ENCODE data around the gene CDH23. TPM values are rescaled to one million over a fixed set of nuclear protein-coding genes. Genes with fewer than 3 reads are reported as not detected.

The CDH23 gene
- total and polyA plus RNA-seq, 2 donors, result 3.6 to 9.9 TPM

- Histone ChIP-seq H3K4me1 (ENCODE audit: insufficient read depth) (peaks cover 2% of the 10 kb centered on the region), H3K36me3 (ENCODE audit: insufficient read depth) (no peaks in the 10 kb centered on the region), H3K4me3 (ENCODE audit: low read depth, low read length) (no peak overlapping the region), H3K27ac (ENCODE audit: low read depth) (no peak overlapping the region)
- WGBS, result 84% methylated on average over 5 of the region's 5 CpGs
- no peak for DNase-seq (ENCODE audit: extremely low spot score)
These were observed 204.6 kb downstream of the CDH23 start for GRCh38 chr10:71601273-71601672.

- WGBS, result 64% methylated on average over 7 of the region's 7 CpGs
- no peak for DNase-seq (ENCODE audit: extremely low spot score)
These were observed 206.4 kb downstream of the CDH23 start for GRCh38 chr10:71603150-71603549.

GRCh38 chr10:71603754-71604153, 207.0 kb downstream of the CDH23 start:
- H3K4me3 ChIP-seq (ENCODE audit: low read depth, low read length), result no peak overlapping the region
- H3K36me3 ChIP-seq (ENCODE audit: insufficient read depth), result no peaks in the 10 kb centered on the region
- no peak for DNase-seq (ENCODE audit: extremely low spot score)
- peaks cover 2% of the 10 kb centered on the region for H3K4me1 ChIP-seq (ENCODE audit: insufficient read depth)
- H3K27ac ChIP-seq (ENCODE audit: low read depth), result no peak overlapping the region
- 93% methylated on average over 4 of the region's 4 CpGs for WGBS

More at GRCh38 chr10:71603150-71603549, 206.4 kb downstream of the CDH23 start:
- Histone ChIP-seq H3K36me3 (ENCODE audit: insufficient read depth) (no peaks in the 10 kb centered on the region), H3K4me3 (ENCODE audit: low read depth, low read length) (no peak overlapping the region), H3K4me1 (ENCODE audit: insufficient read depth) (peaks cover 2% of the 10 kb centered on the region), H3K27ac (ENCODE audit: low read depth) (no peak overlapping the region)

- 89% methylated on average over 8 of the region's 8 CpGs for WGBS
- H3K4me3 ChIP-seq (ENCODE audit: low read depth, low read length), result no peak overlapping the region
- peaks cover 2% of the 10 kb centered on the region for H3K4me1 ChIP-seq (ENCODE audit: insufficient read depth)
- H3K36me3 ChIP-seq (ENCODE audit: insufficient read depth), result no peaks in the 10 kb centered on the region
- H3K27ac ChIP-seq (ENCODE audit: low read depth), result no peak overlapping the region
- no peak for DNase-seq (ENCODE audit: extremely low spot score)
These were observed 207.8 kb downstream of the CDH23 start for GRCh38 chr10:71604324-71605018.

- no peak overlapping the region for H3K27ac ChIP-seq (ENCODE audit: low read depth)
- H3K4me3 ChIP-seq (ENCODE audit: low read depth, low read length), result no peak overlapping the region
- H3K36me3 ChIP-seq (ENCODE audit: insufficient read depth), result no peaks in the 10 kb centered on the region
- 74% methylated on average over 2 of the region's 2 CpGs for WGBS
- DNase-seq (ENCODE audit: extremely low spot score), result no peak
- peaks cover 2% of the 10 kb centered on the region for H3K4me1 ChIP-seq (ENCODE audit: insufficient read depth)
These were observed 208.7 kb downstream of the CDH23 start for GRCh38 chr10:71605263-71605962.

GRCh38 chr10:71606257-71607081, 209.7 kb downstream of the CDH23 start:
- Histone ChIP-seq H3K27ac (ENCODE audit: low read depth) (no peak overlapping the region), H3K4me3 (ENCODE audit: low read depth, low read length) (no peak overlapping the region), H3K4me1 (ENCODE audit: insufficient read depth) (peaks cover 2% of the 10 kb centered on the region), H3K36me3 (ENCODE audit: insufficient read depth) (no peaks in the 10 kb centered on the region)
- DNase-seq (ENCODE audit: extremely low spot score), result no peak
- WGBS, result 76% methylated on average over 9 of the region's 9 CpGs

- WGBS, result 76% methylated on average over 5 of the region's 5 CpGs
- Histone ChIP-seq H3K27ac (ENCODE audit: low read depth) (no peak overlapping the region), H3K36me3 (ENCODE audit: insufficient read depth) (no peaks in the 10 kb centered on the region), H3K4me1 (ENCODE audit: insufficient read depth) (peaks cover 2% of the 10 kb centered on the region), H3K4me3 (ENCODE audit: low read depth, low read length) (no peak overlapping the region)
- DNase-seq (ENCODE audit: extremely low spot score), result no peak
These were observed 210.3 kb downstream of the CDH23 start for GRCh38 chr10:71607082-71607443.

GRCh38 chr10:71608819-71609768, 212.4 kb downstream of the CDH23 start:
- Histone ChIP-seq H3K27ac (ENCODE audit: low read depth) (no peak overlapping the region), H3K4me3 (ENCODE audit: low read depth, low read length) (no peak overlapping the region), H3K4me1 (ENCODE audit: insufficient read depth) (no peaks in the 10 kb centered on the region), H3K36me3 (ENCODE audit: insufficient read depth) (no peaks in the 10 kb centered on the region)
- no peak for DNase-seq (ENCODE audit: extremely low spot score)
- 54% methylated on average over 20 of the region's 20 CpGs for WGBS

GRCh38 chr10:71610651-71611050, 213.9 kb downstream of the CDH23 start:
- no peak overlapping the region for H3K27ac ChIP-seq (ENCODE audit: low read depth)

GRCh38 chr10:71611131-71611530, 214.4 kb downstream of the CDH23 start:
- Histone ChIP-seq H3K4me3 (ENCODE audit: low read depth, low read length) (no peak overlapping the region), H3K36me3 (ENCODE audit: insufficient read depth) (no peaks in the 10 kb centered on the region), H3K27ac (ENCODE audit: low read depth) (no peak overlapping the region), H3K4me1 (ENCODE audit: insufficient read depth) (no peaks in the 10 kb centered on the region)
- 85% methylated on average over 5 of the region's 5 CpGs for WGBS
- no peak for DNase-seq (ENCODE audit: extremely low spot score)

More at GRCh38 chr10:71610651-71611050, 213.9 kb downstream of the CDH23 start:
- Histone ChIP-seq H3K4me3 (ENCODE audit: low read depth, low read length) (no peak overlapping the region), H3K36me3 (ENCODE audit: insufficient read depth) (no peaks in the 10 kb centered on the region), H3K4me1 (ENCODE audit: insufficient read depth) (no peaks in the 10 kb centered on the region)
- 38% methylated on average over 3 of the region's 3 CpGs for WGBS
- DNase-seq (ENCODE audit: extremely low spot score), result no peak

- Histone ChIP-seq H3K4me3 (ENCODE audit: low read depth, low read length) (no peak overlapping the region), H3K36me3 (ENCODE audit: insufficient read depth) (no peaks in the 10 kb centered on the region), H3K4me1 (ENCODE audit: insufficient read depth) (no peaks in the 10 kb centered on the region), H3K27ac (ENCODE audit: low read depth) (no peak overlapping the region)
- DNase-seq (ENCODE audit: extremely low spot score), result no peak
- 87% methylated on average over 12 of the region's 12 CpGs for WGBS
These were observed 215.1 kb downstream of the CDH23 start for GRCh38 chr10:71611709-71612422.

GRCh38 chr10:71613261-71613777, 216.6 kb downstream of the CDH23 start:
- H3K36me3 ChIP-seq (ENCODE audit: insufficient read depth), result no peaks in the 10 kb centered on the region
- WGBS, result 68% methylated on average over 2 of the region's 2 CpGs
- DNase-seq (ENCODE audit: extremely low spot score), result no peak
- no peaks in the 10 kb centered on the region for H3K4me1 ChIP-seq (ENCODE audit: insufficient read depth)
- H3K27ac ChIP-seq (ENCODE audit: low read depth), result no peak overlapping the region
- H3K4me3 ChIP-seq (ENCODE audit: low read depth, low read length), result no peak overlapping the region

Data from urinary bladder (tissue), 4 donors.